ENCODE measurements around the gene SLCO1B1.

- TF ChIP-seq, protein P1, sequence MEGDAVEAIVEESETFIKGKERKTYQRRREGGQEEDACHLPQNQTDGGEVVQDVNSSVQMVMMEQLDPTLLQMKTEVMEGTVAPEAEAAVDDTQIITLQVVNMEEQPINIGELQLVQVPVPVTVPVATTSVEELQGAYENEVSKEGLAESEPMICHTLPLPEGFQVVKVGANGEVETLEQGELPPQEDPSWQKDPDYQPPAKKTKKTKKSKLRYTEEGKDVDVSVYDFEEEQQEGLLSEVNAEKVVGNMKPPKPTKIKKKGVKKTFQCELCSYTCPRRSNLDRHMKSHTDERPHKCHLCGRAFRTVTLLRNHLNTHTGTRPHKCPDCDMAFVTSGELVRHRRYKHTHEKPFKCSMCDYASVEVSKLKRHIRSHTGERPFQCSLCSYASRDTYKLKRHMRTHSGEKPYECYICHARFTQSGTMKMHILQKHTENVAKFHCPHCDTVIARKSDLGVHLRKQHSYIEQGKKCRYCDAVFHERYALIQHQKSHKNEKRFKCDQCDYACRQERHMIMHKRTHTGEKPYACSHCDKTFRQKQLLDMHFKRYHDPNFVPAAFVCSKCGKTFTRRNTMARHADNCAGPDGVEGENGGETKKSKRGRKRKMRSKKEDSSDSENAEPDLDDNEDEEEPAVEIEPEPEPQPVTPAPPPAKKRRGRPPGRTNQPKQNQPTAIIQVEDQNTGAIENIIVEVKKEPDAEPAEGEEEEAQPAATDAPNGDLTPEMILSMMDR (IDR thresholded peaks at IDR 0.05; ENCODE audit: low read depth, low read length, missing input control): no peak
- TF ChIP-seq JUND (IDR thresholded peaks at IDR 0.05) (no peak), GABPA (IDR thresholded peaks at IDR 0.05 in 1 of 2, conservative IDR thresholded peaks at IDR 0.05 in 1 of 2) (no peak), SP1 (IDR thresholded peaks at IDR 0.05) (no peak), MAX (IDR thresholded peaks at IDR 0.05) (no peak), REST (IDR thresholded peaks at IDR 0.05) (no peak), RAD21 (IDR thresholded peaks at IDR 0.05) (no peak), FOXA1 (IDR thresholded peaks at IDR 0.05) (no peak), YY1 (IDR thresholded peaks at IDR 0.05) (no peak), TAF1 (conservative IDR thresholded peaks at IDR 0.05) (no peak), ZBTB33 (IDR thresholded peaks at IDR 0.05) (no peak), HNF4G (IDR thresholded peaks at IDR 0.05) (no peak)
- TF ChIP-seq, protein P2, sequence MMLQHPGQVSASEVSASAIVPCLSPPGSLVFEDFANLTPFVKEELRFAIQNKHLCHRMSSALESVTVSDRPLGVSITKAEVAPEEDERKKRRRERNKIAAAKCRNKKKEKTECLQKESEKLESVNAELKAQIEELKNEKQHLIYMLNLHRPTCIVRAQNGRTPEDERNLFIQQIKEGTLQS (IDR thresholded peaks at IDR 0.05): no peak
Measured at GRCh38 chr12:21221778-21222177, 90.8 kb downstream of the SLCO1B1 start.
